Hematopoietic multipotent progenitor cell treated with erythropoietin and hydrocortisone succinate and interleukin-3 and kit ligand, for 17 days (in vitro differentiated cells): Measurements from ENCODE around the gene MAGEB3.
"Not testable (repeated sequence)": the region's sequence is repeated elsewhere in the genome, so short reads cannot be mapped to it uniquely, and the experiment has no call there.

Experiments used
- DNase-seq: peaks from one replicate; pipeline ENCODE4 v3.0.0-alpha.2; 2015; ENCODE audit warnings: low spot score

Gene MAGEB3

GRCh38 chrX:30230395-30230794 is at the start of gene MAGEB3:
MAGEB3 (plus strand) TSS chrX:30230657; CDS start chrX:30235925, 5,268 bp downstream.
- no peak for DNase-seq

- DNase-seq, result no peak
Observed at GRCh38 chrX:30181353-30181752, 49.1 kb upstream of the MAGEB3 start.

GRCh38 chrX:30183554-30183953 is 46.9 kb upstream of the MAGEB3 start:
- DNase-seq, result no peak

GRCh38 chrX:30190426-30190825 is 40.0 kb upstream of the MAGEB3 start:
- DNase-seq, result no peak

GRCh38 chrX:30193910-30194309 is 36.5 kb upstream of the MAGEB3 start:
- DNase-seq, result not testable (repeated sequence)

GRCh38 chrX:30196322-30196721 is 34.1 kb upstream of the MAGEB3 start:
- no peak for DNase-seq

GRCh38 chrX:30212172-30212571 is 18.3 kb upstream of the MAGEB3 start:
- DNase-seq, result no peak

- DNase-seq, result no peak
Observed at GRCh38 chrX:30215357-30215843, 15.1 kb upstream of the MAGEB3 start, which contains the start of gene MAGEB2. MAGEB2 (plus strand) TSS chrX:30215563; CDS start chrX:30218581, 3,018 bp downstream.

- DNase-seq, result no peak
Observed at GRCh38 chrX:30217465-30217864, 13.0 kb upstream of the MAGEB3 start.

GRCh38 chrX:30219372-30219771 is 11.1 kb upstream of the MAGEB3 start:
- DNase-seq, result no peak

- no peak for DNase-seq
Observed at GRCh38 chrX:30220661-30221060, 9.8 kb upstream of the MAGEB3 start.

GRCh38 chrX:30224536-30224935 is 5.9 kb upstream of the MAGEB3 start:
- no peak for DNase-seq

- DNase-seq, result no peak
Observed at GRCh38 chrX:30228526-30228925, 1.9 kb upstream of the MAGEB3 start.

- DNase-seq, result no peak
Observed at GRCh38 chrX:30241724-30242415, 11.4 kb downstream of the MAGEB3 start, which contains the start of gene MAGEB4. MAGEB4 (plus strand) TSS chrX:30242000; CDS start chrX:30242136, 136 bp downstream.

- no peak for DNase-seq
Observed at GRCh38 chrX:30246769-30247489, 16.5 kb downstream of the MAGEB3 start, which contains the start of gene MAGEB1. MAGEB1 (plus strand) TSS chrX:30247146; CDS start chrX:30250494, 3,348 bp downstream.

GRCh38 chrX:30248854-30249253 is 18.4 kb downstream of the MAGEB3 start:
- DNase-seq, result no peak

GRCh38 chrX:30253257-30253656 is 22.8 kb downstream of the MAGEB3 start:
- no peak for DNase-seq

GRCh38 chrX:30259927-30260326 is 29.5 kb downstream of the MAGEB3 start:
- no peak for DNase-seq

- no peak for DNase-seq
Observed at GRCh38 chrX:30261012-30261411, 30.6 kb downstream of the MAGEB3 start.

GRCh38 chrX:30262763-30263162 is 32.3 kb downstream of the MAGEB3 start:
- DNase-seq, result no peak

GRCh38 chrX:30270639-30271038 is 40.2 kb downstream of the MAGEB3 start:
- no peak for DNase-seq

- no peak for DNase-seq
Observed at GRCh38 chrX:30275498-30275897, 45.0 kb downstream of the MAGEB3 start.

- DNase-seq, result no peak
Observed at GRCh38 chrX:30278365-30278764, 47.9 kb downstream of the MAGEB3 start.
